ENCODE measurements around the gene SPOCK2. TPM values are rescaled to one million over a fixed set of nuclear protein-coding genes. Genes with fewer than 3 reads are reported as not detected.
A peak's percentile ranks its signal among the peaks of the same experiment; 100 is the strongest.

SPOCK2 gene
- total RNA-seq, 1 experiment from 2014 or later, result 0.29 TPM

GRCh38 chr10:72073708-72074573 lies 14.4 kb downstream of the SPOCK2 start:
- DNase-seq (ENCODE audit: low read depth), result no peak

GRCh38 chr10:72072639-72073038 lies 15.7 kb downstream of the SPOCK2 start:
- DNase-seq (ENCODE audit: low read depth), result no peak

GRCh38 chr10:72072046-72072445 lies 16.3 kb downstream of the SPOCK2 start:
- no peak for DNase-seq (ENCODE audit: low read depth)

GRCh38 chr10:72069751-72070526 lies 18.4 kb downstream of the SPOCK2 start:
- DNase-seq (ENCODE audit: low read depth), result no peak

GRCh38 chr10:72068901-72069446 lies 19.4 kb downstream of the SPOCK2 start:
- DNase-seq (ENCODE audit: low read depth), result peak; percentile 23

- no peak for DNase-seq (ENCODE audit: low read depth)
Observed at GRCh38 chr10:72068126-72068765, 20.1 kb downstream of the SPOCK2 start.

- no peak for DNase-seq (ENCODE audit: low read depth)
Observed at GRCh38 chr10:72067463-72068125, 20.8 kb downstream of the SPOCK2 start.

GRCh38 chr10:72066318-72067284 lies 21.8 kb downstream of the SPOCK2 start:
- DNase-seq (ENCODE audit: low read depth), result no peak

GRCh38 chr10:72065439-72066025 lies 22.8 kb downstream of the SPOCK2 start:
- no peak for DNase-seq (ENCODE audit: low read depth)

- DNase-seq (ENCODE audit: low read depth), result no peak
Observed at GRCh38 chr10:72063703-72064391, 24.5 kb downstream of the SPOCK2 start.

- DNase-seq (ENCODE audit: low read depth), result no peak
Observed at GRCh38 chr10:72062832-72063702, 25.3 kb downstream of the SPOCK2 start.

- DNase-seq (ENCODE audit: low read depth), result no peak
Observed at GRCh38 chr10:72062382-72062781, 26.0 kb downstream of the SPOCK2 start.

GRCh38 chr10:72061930-72062329 lies 26.4 kb downstream of the SPOCK2 start:
- no peak for DNase-seq (ENCODE audit: low read depth)

GRCh38 chr10:72061491-72061890 lies 26.9 kb downstream of the SPOCK2 start:
- no peak for DNase-seq (ENCODE audit: low read depth)

- DNase-seq (ENCODE audit: low read depth), result no peak
Observed at GRCh38 chr10:72059843-72060822, 28.2 kb downstream of the SPOCK2 start.

- peak; percentile 19 for DNase-seq (ENCODE audit: low read depth)
Observed at GRCh38 chr10:72058989-72059842, 29.1 kb downstream of the SPOCK2 start.
